ENCODE measurements around the gene MBTPS2. TPM values are rescaled to one million over a fixed set of nuclear protein-coding genes. Genes with fewer than 3 reads are reported as not detected.

Gene MBTPS2
- total and polyA plus RNA-seq, 2 donors from 2014 or later: 4.9 to 13.4 TPM

GRCh38 chrX:21811832-21812231 lies 27.6 kb upstream of the MBTPS2 start:
- TF ChIP-seq CTCF (IDR thresholded peaks at IDR 0.05; ENCODE audit: borderline replicate concordance, extremely low read depth, insufficient read depth): no peak
- Histone ChIP-seq H3K27me3 (ENCODE audit: control insufficient read depth, insufficient read depth, low read length) (no peaks in the 10 kb centered on the region), H3K4me3 (ENCODE audit: low read length in 3 of 3) (no peak overlapping the region), H3K9me3 (ENCODE audit: control insufficient read depth in 2 of 3, insufficient read depth in 1 of 3, low read length in 3 of 3) (no peaks in the 10 kb centered on the region), H3K9ac (ENCODE audit: low read length in 3 of 3) (no peak overlapping the region), H3K4me1 (ENCODE audit: control insufficient read depth in 2 of 3, insufficient read depth in 2 of 3, low read depth in 1 of 3, low read length in 3 of 3) (no peaks in the 10 kb centered on the region), H3K27ac (ENCODE audit: low read depth in 2 of 2, low read length in 2 of 2) (no peak overlapping the region), H3K36me3 (ENCODE audit: control insufficient read depth in 2 of 3, insufficient read depth in 3 of 3, low read length in 3 of 3) (no peaks in the 10 kb centered on the region)
- FAIRE-seq: no peak
- intact Hi-C loops (cut with DNase I): no loop called here
- DNase-seq: no peak

- H3K4me1 ChIP-seq (ENCODE audit: control insufficient read depth in 2 of 3, insufficient read depth in 2 of 3, low read depth in 1 of 3, low read length in 3 of 3): no peaks in the 10 kb centered on the region
- DNase-seq: no peak
- no peaks in the 10 kb centered on the region for H3K9me3 ChIP-seq (ENCODE audit: control insufficient read depth in 2 of 3, insufficient read depth in 1 of 3, low read length in 3 of 3)
Measured at GRCh38 chrX:21812628-21813027, 26.8 kb upstream of the MBTPS2 start.

GRCh38 chrX:21813612-21814368 lies 25.6 kb upstream of the MBTPS2 start:
- no peak for TF ChIP-seq CTCF (IDR thresholded peaks at IDR 0.05; ENCODE audit: borderline replicate concordance, extremely low read depth, insufficient read depth)
- Histone ChIP-seq H3K4me1 (ENCODE audit: control insufficient read depth in 2 of 3, insufficient read depth in 2 of 3, low read depth in 1 of 3, low read length in 3 of 3) (no peaks in the 10 kb centered on the region), H3K4me3 (ENCODE audit: low read length in 3 of 3) (no peak overlapping the region), H3K27ac (ENCODE audit: low read depth in 2 of 2, low read length in 2 of 2) (no peak overlapping the region), H3K36me3 (ENCODE audit: control insufficient read depth in 2 of 3, insufficient read depth in 3 of 3, low read length in 3 of 3) (no peaks in the 10 kb centered on the region), H3K9me3 (ENCODE audit: control insufficient read depth in 2 of 3, insufficient read depth in 1 of 3, low read length in 3 of 3) (no peaks in the 10 kb centered on the region), H3K9ac (ENCODE audit: low read length in 3 of 3) (no peak overlapping the region), H3K27me3 (ENCODE audit: control insufficient read depth, insufficient read depth, low read length) (no peaks in the 10 kb centered on the region)
- intact Hi-C loops (cut with DNase I): no loop called here
- DNase-seq (no peak), FAIRE-seq (no peak)

More at GRCh38 chrX:21812628-21813027, 26.8 kb upstream of the MBTPS2 start:
- FAIRE-seq: no peak
- no peak for TF ChIP-seq CTCF (IDR thresholded peaks at IDR 0.05; ENCODE audit: borderline replicate concordance, extremely low read depth, insufficient read depth)
- intact Hi-C loops (cut with DNase I): no loop called here
- H3K27me3 ChIP-seq (ENCODE audit: control insufficient read depth, insufficient read depth, low read length): no peaks in the 10 kb centered on the region
- H3K9ac ChIP-seq (ENCODE audit: low read length in 3 of 3): no peak overlapping the region
- H3K27ac ChIP-seq (ENCODE audit: low read depth in 2 of 2, low read length in 2 of 2): no peak overlapping the region
- no peaks in the 10 kb centered on the region for H3K36me3 ChIP-seq (ENCODE audit: control insufficient read depth in 2 of 3, insufficient read depth in 3 of 3, low read length in 3 of 3)
- no peak overlapping the region for H3K4me3 ChIP-seq (ENCODE audit: low read length in 3 of 3)

Measured in kidney (tissue), 14 donors.